ENCODE results near the gene KCNQ5.

GRCh38 chr6:72789145-72789544 is 167.3 kb downstream of the KCNQ5 start:
- TF ChIP-seq ZNF148 (tag by site-specific recombination; IDR thresholded peaks at IDR 0.05; ENCODE audit: borderline replicate concordance): no peak
- TF ChIP-seq CTCF (tag by site-specific recombination; IDR thresholded peaks at IDR 0.05): no peak
- no peak for TF ChIP-seq ZBTB26 (tag by site-specific recombination; optimal IDR thresholded peaks at IDR 0.05)
- no peak for TF ChIP-seq ATF2 (tag by site-specific recombination; IDR thresholded peaks at IDR 0.05; ENCODE audit: low read depth)

Data from HEK293 (cell line).